ENCODE results near the gene C16orf96. TPM values are rescaled to one million over a fixed set of nuclear protein-coding genes. Genes with fewer than 3 reads are reported as not detected.

The C16orf96 gene
- total and polyA plus RNA-seq, 4 donors: 0.06 to 0.25 (median 0.08) TPM

DNA sequence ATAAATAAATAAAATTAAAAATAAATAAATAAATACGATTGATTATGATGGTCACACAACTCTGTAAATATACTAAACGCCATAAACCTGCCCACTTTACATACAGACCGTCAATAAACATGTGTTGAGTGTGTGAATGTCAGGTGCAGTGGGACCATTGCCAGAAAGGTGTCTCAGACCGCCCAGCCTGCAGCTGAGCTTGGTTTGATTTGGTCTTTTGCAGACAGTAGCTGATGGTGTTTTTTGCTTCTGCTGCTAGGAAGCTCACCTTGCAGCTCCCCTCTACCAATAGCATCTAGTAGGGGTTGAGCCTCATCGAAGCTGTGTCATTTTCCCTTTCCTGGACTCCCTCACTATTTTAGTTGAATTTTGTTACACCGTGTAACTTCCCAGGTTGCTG lies 35.1 kb downstream of the C16orf96 start:
- Histone ChIP-seq H3K4me3 (ENCODE audit: low read depth in 1 of 3, low read length in 3 of 3) (no peak overlapping the region), H3K9me3 (ENCODE audit: control insufficient read depth in 4 of 4, low read length in 3 of 4) (peaks cover 0 to 3% (median 0%) of the 10 kb centered on the region in 4 donors), H3K27me3 (ENCODE audit: control insufficient read depth in 4 of 4, insufficient read depth in 4 of 4, low read length in 3 of 4) (no peaks in the 10 kb centered on the region), H3K9ac (ENCODE audit: low read depth in 1 of 2, low read length in 2 of 2) (no peak overlapping the region), H3K27ac (ENCODE audit: low read depth in 1 of 2, low read length in 2 of 2) (no peak overlapping the region), H3K4me1 (ENCODE audit: control insufficient read depth in 4 of 4, insufficient read depth in 4 of 4, low read length in 3 of 4) (no peaks in the 10 kb centered on the region), H3K36me3 (ENCODE audit: control insufficient read depth in 4 of 4, insufficient read depth in 3 of 4, low read depth in 1 of 4, low read length in 3 of 4) (no peaks in the 10 kb centered on the region)
- WGBS: 79% methylated on average over 6 of the region's 6 CpGs
- DNase-seq (ENCODE audit: low spot score): no peak
- TF ChIP-seq TAF1 (conservative IDR thresholded peaks at IDR 0.05): no peak
- TF ChIP-seq, protein P1, sequence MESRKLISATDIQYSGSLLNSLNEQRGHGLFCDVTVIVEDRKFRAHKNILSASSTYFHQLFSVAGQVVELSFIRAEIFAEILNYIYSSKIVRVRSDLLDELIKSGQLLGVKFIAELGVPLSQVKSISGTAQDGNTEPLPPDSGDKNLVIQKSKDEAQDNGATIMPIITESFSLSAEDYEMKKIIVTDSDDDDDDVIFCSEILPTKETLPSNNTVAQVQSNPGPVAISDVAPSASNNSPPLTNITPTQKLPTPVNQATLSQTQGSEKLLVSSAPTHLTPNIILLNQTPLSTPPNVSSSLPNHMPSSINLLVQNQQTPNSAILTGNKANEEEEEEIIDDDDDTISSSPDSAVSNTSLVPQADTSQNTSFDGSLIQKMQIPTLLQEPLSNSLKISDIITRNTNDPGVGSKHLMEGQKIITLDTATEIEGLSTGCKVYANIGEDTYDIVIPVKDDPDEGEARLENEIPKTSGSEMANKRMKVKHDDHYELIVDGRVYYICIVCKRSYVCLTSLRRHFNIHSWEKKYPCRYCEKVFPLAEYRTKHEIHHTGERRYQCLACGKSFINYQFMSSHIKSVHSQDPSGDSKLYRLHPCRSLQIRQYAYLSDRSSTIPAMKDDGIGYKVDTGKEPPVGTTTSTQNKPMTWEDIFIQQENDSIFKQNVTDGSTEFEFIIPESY (IDR thresholded peaks at IDR 0.05): no peak
- TF ChIP-seq NR2F2 (IDR thresholded peaks at IDR 0.05): no peak
- TF ChIP-seq, protein P2, sequence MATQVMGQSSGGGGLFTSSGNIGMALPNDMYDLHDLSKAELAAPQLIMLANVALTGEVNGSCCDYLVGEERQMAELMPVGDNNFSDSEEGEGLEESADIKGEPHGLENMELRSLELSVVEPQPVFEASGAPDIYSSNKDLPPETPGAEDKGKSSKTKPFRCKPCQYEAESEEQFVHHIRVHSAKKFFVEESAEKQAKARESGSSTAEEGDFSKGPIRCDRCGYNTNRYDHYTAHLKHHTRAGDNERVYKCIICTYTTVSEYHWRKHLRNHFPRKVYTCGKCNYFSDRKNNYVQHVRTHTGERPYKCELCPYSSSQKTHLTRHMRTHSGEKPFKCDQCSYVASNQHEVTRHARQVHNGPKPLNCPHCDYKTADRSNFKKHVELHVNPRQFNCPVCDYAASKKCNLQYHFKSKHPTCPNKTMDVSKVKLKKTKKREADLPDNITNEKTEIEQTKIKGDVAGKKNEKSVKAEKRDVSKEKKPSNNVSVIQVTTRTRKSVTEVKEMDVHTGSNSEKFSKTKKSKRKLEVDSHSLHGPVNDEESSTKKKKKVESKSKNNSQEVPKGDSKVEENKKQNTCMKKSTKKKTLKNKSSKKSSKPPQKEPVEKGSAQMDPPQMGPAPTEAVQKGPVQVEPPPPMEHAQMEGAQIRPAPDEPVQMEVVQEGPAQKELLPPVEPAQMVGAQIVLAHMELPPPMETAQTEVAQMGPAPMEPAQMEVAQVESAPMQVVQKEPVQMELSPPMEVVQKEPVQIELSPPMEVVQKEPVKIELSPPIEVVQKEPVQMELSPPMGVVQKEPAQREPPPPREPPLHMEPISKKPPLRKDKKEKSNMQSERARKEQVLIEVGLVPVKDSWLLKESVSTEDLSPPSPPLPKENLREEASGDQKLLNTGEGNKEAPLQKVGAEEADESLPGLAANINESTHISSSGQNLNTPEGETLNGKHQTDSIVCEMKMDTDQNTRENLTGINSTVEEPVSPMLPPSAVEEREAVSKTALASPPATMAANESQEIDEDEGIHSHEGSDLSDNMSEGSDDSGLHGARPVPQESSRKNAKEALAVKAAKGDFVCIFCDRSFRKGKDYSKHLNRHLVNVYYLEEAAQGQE (IDR thresholded peaks at IDR 0.05): no peak
- TF ChIP-seq RXRA (IDR thresholded peaks at IDR 0.05): no peak
- TF ChIP-seq JUND (IDR thresholded peaks at IDR 0.05): no peak
- TF ChIP-seq, protein P3, sequence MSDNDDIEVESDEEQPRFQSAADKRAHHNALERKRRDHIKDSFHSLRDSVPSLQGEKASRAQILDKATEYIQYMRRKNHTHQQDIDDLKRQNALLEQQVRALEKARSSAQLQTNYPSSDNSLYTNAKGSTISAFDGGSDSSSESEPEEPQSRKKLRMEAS (IDR thresholded peaks at IDR 0.05): no peak
- no peak for TF ChIP-seq RAD21 (IDR thresholded peaks at IDR 0.05)
- TF ChIP-seq FOXA1 (IDR thresholded peaks at IDR 0.05): no peak
- TF ChIP-seq SP1 (IDR thresholded peaks at IDR 0.05): no peak
- TF ChIP-seq, protein P4, sequence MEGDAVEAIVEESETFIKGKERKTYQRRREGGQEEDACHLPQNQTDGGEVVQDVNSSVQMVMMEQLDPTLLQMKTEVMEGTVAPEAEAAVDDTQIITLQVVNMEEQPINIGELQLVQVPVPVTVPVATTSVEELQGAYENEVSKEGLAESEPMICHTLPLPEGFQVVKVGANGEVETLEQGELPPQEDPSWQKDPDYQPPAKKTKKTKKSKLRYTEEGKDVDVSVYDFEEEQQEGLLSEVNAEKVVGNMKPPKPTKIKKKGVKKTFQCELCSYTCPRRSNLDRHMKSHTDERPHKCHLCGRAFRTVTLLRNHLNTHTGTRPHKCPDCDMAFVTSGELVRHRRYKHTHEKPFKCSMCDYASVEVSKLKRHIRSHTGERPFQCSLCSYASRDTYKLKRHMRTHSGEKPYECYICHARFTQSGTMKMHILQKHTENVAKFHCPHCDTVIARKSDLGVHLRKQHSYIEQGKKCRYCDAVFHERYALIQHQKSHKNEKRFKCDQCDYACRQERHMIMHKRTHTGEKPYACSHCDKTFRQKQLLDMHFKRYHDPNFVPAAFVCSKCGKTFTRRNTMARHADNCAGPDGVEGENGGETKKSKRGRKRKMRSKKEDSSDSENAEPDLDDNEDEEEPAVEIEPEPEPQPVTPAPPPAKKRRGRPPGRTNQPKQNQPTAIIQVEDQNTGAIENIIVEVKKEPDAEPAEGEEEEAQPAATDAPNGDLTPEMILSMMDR (IDR thresholded peaks at IDR 0.05; ENCODE audit: low read depth, low read length, missing input control): no peak
- TF ChIP-seq HNF4G (IDR thresholded peaks at IDR 0.05): no peak
- TF ChIP-seq GABPA (IDR thresholded peaks at IDR 0.05 in 1 of 2, conservative IDR thresholded peaks at IDR 0.05 in 1 of 2): no peak
- TF ChIP-seq YY1 (IDR thresholded peaks at IDR 0.05): no peak
- TF ChIP-seq FOXA2 (IDR thresholded peaks at IDR 0.05): no peak
- no peak for TF ChIP-seq EGR1 (IDR thresholded peaks at IDR 0.05; ENCODE audit: low read depth in 2 of 2)
- TF ChIP-seq, protein P5, sequence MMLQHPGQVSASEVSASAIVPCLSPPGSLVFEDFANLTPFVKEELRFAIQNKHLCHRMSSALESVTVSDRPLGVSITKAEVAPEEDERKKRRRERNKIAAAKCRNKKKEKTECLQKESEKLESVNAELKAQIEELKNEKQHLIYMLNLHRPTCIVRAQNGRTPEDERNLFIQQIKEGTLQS (IDR thresholded peaks at IDR 0.05): no peak
- TF ChIP-seq HNF4A (conservative IDR thresholded peaks at IDR 0.05): no peak

Measured in liver (tissue), 9 donors.